HepG2 (cell line): Measurements from ENCODE around the gene LZTR1. TPM values are rescaled to one million over a fixed set of nuclear protein-coding genes. Genes with fewer than 3 reads are reported as not detected.

Experiments used
- ATAC-seq: fragments of 200-7000 bp; cut with Tn5 transposase; 3 replicates; pipeline ENCODE4 v1.9.1; 2020; ENCODE audit warnings: mild to moderate bottlenecking, moderate library complexity
- BruUV-seq: library from RNA; stranded (reverse); fragments of 400-500 nt; replicated peaks from 2 replicates; lab custom pipeline; 2021; lab: Mats Ljungman, UMichigan
- CTCF ChIA-PET: fragments of 300-600 bp; formaldehyde crosslinking; extraction: SDS; loops from one replicate; lab custom pipeline; 2021; ENCODE audit warnings: low total read pairs, inconsistent platforms, low intra/inter-chr PET ratio; lab: Yijun Ruan, JAX
- POLR2A ChIA-PET: fragments of 350-600 bp; sonication (Branson Sonifier 250); formaldehyde crosslinking; loops from one replicate; lab custom pipeline; 2020; ENCODE audit warnings: antibody characterized with exemption, inconsistent platforms; lab: Yijun Ruan, JAX
- DNase-seq: peaks from one replicate; pipeline ENCODE4 v3.0.0-alpha.2; 2015; ENCODE audit warnings: low spot score
- FAIRE-seq: peaks from 3 replicates; lab custom pipeline; 2011; peaks lifted over from hg19 to GRCh38; lab: Jason Lieb, UNC
- H2AFZ ChIP-seq: one replicate; pipeline ENCODE4 v1.6.1; 2011; ENCODE audit warnings: low read length, inconsistent platforms
- H3K27ac ChIP-seq: fragments of 300-600 bp; 3 replicates; pipeline ENCODE4 v1.8.0; 2011; ENCODE audit warnings: mixed run types, mild to moderate bottlenecking, mixed read lengths, low read length, inconsistent platforms; ENCODE audit not compliant: insufficient read depth; ENCODE audit errors: extremely low read length
- H3K27me3 ChIP-seq, 2 experiments: fragments of 200-600 bp in 1 of 2; 2 replicates in 1 of 2; 3 replicates in 1 of 2; pipeline versions ENCODE4 v1.6.0 to v1.8.0; 2011; ENCODE audit warnings: low read length in 2 of 2, mild to moderate bottlenecking in 2 of 2, moderate library complexity in 2 of 2, inconsistent platforms in 1 of 2; ENCODE audit not compliant: insufficient read depth in 2 of 2, control insufficient read depth in 1 of 2
- H3K36me3 ChIP-seq, 2 experiments: fragments of 200-600 bp in 1 of 2; replicated peaks in 1 of 2; 2 replicates in 1 of 2; 3 replicates in 1 of 2; pipeline versions ENCODE4 v1.5.1 to v1.8.0; 2011; ENCODE audit warnings: low read length in 2 of 2, inconsistent platforms in 1 of 2; ENCODE audit not compliant: insufficient read depth in 2 of 2, control insufficient read depth in 1 of 2
- H3K4me1 ChIP-seq: 2 replicates; pipeline ENCODE4 v1.5.1; 2012; ENCODE audit warnings: low read length, inconsistent platforms; ENCODE audit not compliant: insufficient read depth
- H3K4me2 ChIP-seq: 2 replicates; pipeline ENCODE4 v1.6.0; 2011; ENCODE audit warnings: low read depth, low read length, inconsistent platforms
- H3K4me3 ChIP-seq, 3 experiments: fragments of 200-600 bp in 1 of 3; sonication (generic), shearing (Covaris generic) in 1 of 3; replicated peaks in 1 of 3; 2 replicates each; pipeline ENCODE4 v1.5.1; 2011 to 2016; ENCODE audit warnings: low read length in 3 of 3, inconsistent platforms in 2 of 3, low read depth in 2 of 3, mild to moderate bottlenecking in 2 of 3, control low read depth in 1 of 3, mixed read lengths in 1 of 3; ENCODE audit not compliant: insufficient read depth in 1 of 3
- H3K79me2 ChIP-seq: one replicate; pipeline ENCODE4 v1.6.1; 2011; ENCODE audit warnings: low read length, inconsistent platforms; ENCODE audit not compliant: insufficient read depth
- H3K9ac ChIP-seq: 2 replicates; pipeline ENCODE4 v1.6.0; 2011; ENCODE audit warnings: mild to moderate bottlenecking, low read depth, low read length, inconsistent platforms; ENCODE audit not compliant: insufficient read depth
- H3K9me3 ChIP-seq: 2 replicates; pipeline ENCODE4 v1.5.1; 2012; ENCODE audit warnings: mild to moderate bottlenecking, low read length
- H4K20me1 ChIP-seq: 2 replicates; pipeline ENCODE4 v1.6.0; 2011; ENCODE audit warnings: inconsistent platforms, mild to moderate bottlenecking, low read length, moderate library complexity; ENCODE audit not compliant: insufficient read depth
- ARHGAP35 ChIP-seq: sonication (generic); formaldehyde crosslinking; IDR thresholded peaks from 2 replicates; pipeline ENCODE4 v1.9.0; 2022; ENCODE audit warnings: mild to moderate bottlenecking, inconsistent platforms, moderate library complexity, missing genetic modification reagents, borderline replicate concordance
- BRCA1 ChIP-seq: sonication (generic); formaldehyde crosslinking; IDR thresholded peaks from 2 replicates; pipeline ENCODE4 v1.4.0; 2020; ENCODE audit warnings: missing genetic modification reagents
- KLF11 ChIP-seq: IDR thresholded peaks from 2 replicates; pipeline ENCODE4 v1.6.1; 2016; ENCODE audit warnings: missing compliant biosample characterization
- NR2C2 ChIP-seq: sonication (generic); formaldehyde crosslinking; IDR thresholded peaks from 2 replicates; pipeline ENCODE4 v1.4.0; 2020; ENCODE audit warnings: missing genetic modification reagents, mild to moderate bottlenecking, moderate library complexity, borderline replicate concordance
- SMYD3 ChIP-seq: sonication (generic); formaldehyde crosslinking; IDR thresholded peaks from 2 replicates; pipeline ENCODE4 v1.8.1; 2023; ENCODE audit warnings: mild to moderate bottlenecking, missing genetic modification reagents
- SP2 ChIP-seq: sonication (generic); formaldehyde crosslinking; IDR thresholded peaks from 2 replicates; pipeline ENCODE4 v1.5.1; 2020; ENCODE audit warnings: mild to moderate bottlenecking, missing genetic modification reagents
- SP5 ChIP-seq: IDR thresholded peaks from 2 replicates; pipeline ENCODE4 v1.6.1; 2016; ENCODE audit warnings: low read depth, borderline replicate concordance
- ZFP36L1 ChIP-seq: sonication (generic); formaldehyde crosslinking; IDR thresholded peaks from 2 replicates; pipeline ENCODE4 v1.8.0; 2022; ENCODE audit warnings: mild to moderate bottlenecking, missing genetic modification reagents, moderate library complexity
- ZNF143 ChIP-seq: sonication (generic); formaldehyde crosslinking; IDR thresholded peaks from 2 replicates; pipeline ENCODE4 v1.4.0; 2020; ENCODE audit warnings: missing genetic modification reagents
- ZNF230 ChIP-seq: sonication (generic); formaldehyde crosslinking; IDR thresholded peaks from 2 replicates; pipeline ENCODE4 v1.4.0; 2020; ENCODE audit warnings: mild to moderate bottlenecking, missing genetic modification reagents
- ZNF790 ChIP-seq: sonication (generic); formaldehyde crosslinking; IDR thresholded peaks from 2 replicates; pipeline ENCODE4 v1.8.0; 2022; ENCODE audit warnings: missing genetic modification reagents, mild to moderate bottlenecking, borderline replicate concordance
- WGBS: methylation state at CpG from one replicate; pipeline ENCODE4 v1.1.6; 2017; ENCODE audit warnings: low lambda C conversion rate; 5-methylcytosine and 5-hydroxymethylcytosine counted together
- in situ Hi-C: cut with HindIII; loops from 2 replicates; pipeline ENCODE4 v1.10.0; 2017; ENCODE audit warnings: low pct_unique_long_range_greater_than_20kb; ENCODE audit not compliant: extremely low pct_ligation_motif_present
- intact Hi-C: fragments of 100-400 bp; cut with micrococcal nuclease; formaldehyde crosslinking; loops from one replicate; pipeline ENCODE4 v1.10.0; 2022; ENCODE audit not compliant: unreplicated experiment
- polyA plus RNA-seq, 8 experiments: library from polyadenylated mRNA; depleted of rRNA in 3 of 8; stranded (reverse) in 7 of 8; unstranded in 1 of 8; fragments of >200 nt; fragmentation: Illumina TruSeq in 4 of 8; extraction: Trizol in 4 of 8; gene quantifications; 2 replicates each; pipeline versions ENCODE4 v1.2.1 to v1.2.3, GENCODE V29; 2011 to 2016; ENCODE audit warnings: low read depth in 4 of 8, missing spikeins in 1 of 8, mixed read lengths in 1 of 8; ENCODE audit not compliant: insufficient read depth in 1 of 8
- total RNA-seq, 5 experiments: library from RNA; depleted of rRNA; stranded (reverse); fragments of >200 nt; fragmentation: Illumina TruSeq; extraction: Trizol; gene quantifications; 2 replicates each; pipeline ENCODE4 v1.2.3, GENCODE V29; 2016; ENCODE audit warnings: low read depth in 1 of 5
- TF ChIP-seq, protein P1 (sequence below): sonication (generic); formaldehyde crosslinking; conservative IDR thresholded peaks from 2 replicates; pipeline ENCODE4 v1.4.0; 2020; ENCODE audit warnings: missing genetic modification reagents
- TF ChIP-seq, protein P2 (sequence below): sonication (generic); formaldehyde crosslinking; IDR thresholded peaks from 2 replicates; pipeline ENCODE4 v1.4.0; 2020; ENCODE audit warnings: missing genetic modification reagents
- TF ChIP-seq, protein P3 (sequence below): sonication (generic); formaldehyde crosslinking; IDR thresholded peaks from 2 replicates; pipeline ENCODE4 v1.4.0; 2020; ENCODE audit warnings: mild to moderate bottlenecking, missing genetic modification reagents

Gene LZTR1
- total and polyA plus RNA-seq, 2 of the 13 experiments (the other 11 are each of a cell fraction or from before 2014, with no cell fraction given), result 21.8 to 22.4 TPM

DNA sequence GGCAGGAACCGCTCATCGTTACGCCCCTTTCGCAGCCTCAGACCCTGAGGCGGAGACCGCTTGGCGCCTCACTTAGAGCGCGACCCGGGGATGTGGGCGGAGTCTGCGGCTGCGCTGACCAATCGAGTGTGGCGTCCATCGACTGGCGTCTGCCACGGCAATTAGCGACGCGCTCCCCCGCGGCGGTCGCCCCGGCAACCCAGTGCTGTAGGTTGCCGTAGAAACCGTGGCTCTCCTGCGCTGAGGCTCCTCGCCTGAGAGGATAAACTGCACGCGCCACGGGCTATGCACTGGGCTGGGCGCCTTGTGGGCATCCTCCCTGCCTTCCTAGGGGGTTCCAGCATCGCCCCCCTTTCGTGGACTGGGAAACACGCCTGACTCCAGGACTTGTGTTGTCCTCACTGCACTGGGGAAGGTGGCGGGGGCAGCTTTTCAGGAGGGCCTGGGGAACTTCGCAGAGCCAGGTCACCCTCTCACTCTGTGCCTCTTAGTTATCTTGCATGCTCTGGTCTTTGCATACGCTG, 32.2 kb downstream of the LZTR1 start (continued):
- TF ChIP-seq, protein P1, sequence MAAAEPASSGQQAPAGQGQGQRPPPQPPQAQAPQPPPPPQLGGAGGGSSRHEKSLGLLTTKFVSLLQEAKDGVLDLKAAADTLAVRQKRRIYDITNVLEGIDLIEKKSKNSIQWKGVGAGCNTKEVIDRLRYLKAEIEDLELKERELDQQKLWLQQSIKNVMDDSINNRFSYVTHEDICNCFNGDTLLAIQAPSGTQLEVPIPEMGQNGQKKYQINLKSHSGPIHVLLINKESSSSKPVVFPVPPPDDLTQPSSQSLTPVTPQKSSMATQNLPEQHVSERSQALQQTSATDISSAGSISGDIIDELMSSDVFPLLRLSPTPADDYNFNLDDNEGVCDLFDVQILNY, result no peak
- 0 out of 2 replicates have a peak, but pooled peaks have one; percentile 3 for TF ChIP-seq ZNF143
- TF ChIP-seq ZNF230, result no peak
- TF ChIP-seq KLF11 (CRISPR knock-in tag), result no peak
- TF ChIP-seq, all 625 proteins: peak for 7

DNA sequence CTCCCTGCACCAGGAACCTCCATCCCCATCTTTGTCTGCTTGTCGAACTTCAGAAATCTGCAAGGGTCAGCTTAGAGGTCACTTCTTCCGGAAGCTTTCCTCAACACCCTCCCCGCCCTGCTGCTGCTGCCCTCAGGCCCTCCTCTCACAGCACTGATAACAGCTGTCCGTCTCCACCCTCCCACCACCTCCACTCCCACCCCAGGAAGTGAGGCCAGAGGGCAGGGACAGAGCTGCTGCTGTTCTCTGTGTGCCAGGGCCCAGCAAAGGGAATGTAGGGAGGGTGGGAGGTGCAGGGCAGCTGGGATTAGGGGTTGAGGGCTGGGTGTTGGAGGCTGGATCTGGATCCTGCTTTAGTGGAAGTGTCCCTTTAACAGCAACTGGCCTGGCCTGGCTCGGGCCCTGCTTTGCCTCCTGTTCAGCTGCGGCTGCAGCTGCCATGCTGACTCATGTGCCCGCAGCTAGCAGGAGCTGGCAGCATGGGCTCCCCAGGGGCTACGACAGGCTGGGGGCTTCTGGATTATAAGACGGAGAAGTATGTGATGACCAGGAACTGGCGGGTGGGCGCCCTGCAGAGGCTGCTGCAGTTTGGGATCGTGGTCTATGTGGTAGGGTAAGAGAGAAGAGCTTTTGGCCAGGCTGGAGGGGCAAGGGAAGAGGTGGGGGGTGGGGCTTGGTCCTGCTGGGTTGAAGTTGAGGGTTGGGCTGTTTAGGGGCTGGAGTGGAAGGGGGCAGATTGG, 32.8 kb downstream of the LZTR1 start, which contains the start of gene P2RX6:
Gene P2RX6 (plus strand): TSS at position 440 of the 740 bp plus-strand sequence. CDS start 10 bp downstream, at position 450.
- Histone ChIP-seq H3K4me3 (peak within 1 kb of the TSS; percentile 40 to 67 (median 45); a peak in 5 of 6 replicates), H3K4me1 (peaks cover 51% of the 10 kb centered on the region), H3K9ac (peak within 1 kb of the TSS; percentile 56), H3K36me3 (no peaks in the 10 kb centered on the region), H3K79me2 (no peaks in the 10 kb centered on the region), H3K27me3 (peaks cover 0 to 9% of the 10 kb centered on the region in 2 experiments; a peak in 1 of 5 replicates), H4K20me1 (no peaks in the 10 kb centered on the region), H2AFZ (no peak within 1 kb of the TSS), H3K4me2 (peak within 1 kb of the TSS; percentile 85), H3K9me3 (no peaks in the 10 kb centered on the region), H3K27ac (no peak within 1 kb of the TSS)
- CTCF ChIA-PET, result no interaction called here
- DNase-seq (peak; percentile 78), ATAC-seq (peak; percentile 91), FAIRE-seq (peak; percentile 90)
- BruUV-seq, result no TSS peak
- in situ Hi-C loops, result no loop called here
- POLR2A ChIA-PET, result interaction anchor here (1.1 to 3.4 kb wide), 6 partner anchors 12 to 64 kb away, joined by 3 to 31 read pairs (median 5); partner anchors contain the start of genes LZTR1 and THAP7
- intact Hi-C loops, result no loop called here
- WGBS, result 15% methylated on average over 10 of the region's 12 CpGs
- TF ChIP-seq BRCA1 (CRISPR knock-in tag), result no peak
- TF ChIP-seq ZNF230, result no peak
- TF ChIP-seq, protein P2, sequence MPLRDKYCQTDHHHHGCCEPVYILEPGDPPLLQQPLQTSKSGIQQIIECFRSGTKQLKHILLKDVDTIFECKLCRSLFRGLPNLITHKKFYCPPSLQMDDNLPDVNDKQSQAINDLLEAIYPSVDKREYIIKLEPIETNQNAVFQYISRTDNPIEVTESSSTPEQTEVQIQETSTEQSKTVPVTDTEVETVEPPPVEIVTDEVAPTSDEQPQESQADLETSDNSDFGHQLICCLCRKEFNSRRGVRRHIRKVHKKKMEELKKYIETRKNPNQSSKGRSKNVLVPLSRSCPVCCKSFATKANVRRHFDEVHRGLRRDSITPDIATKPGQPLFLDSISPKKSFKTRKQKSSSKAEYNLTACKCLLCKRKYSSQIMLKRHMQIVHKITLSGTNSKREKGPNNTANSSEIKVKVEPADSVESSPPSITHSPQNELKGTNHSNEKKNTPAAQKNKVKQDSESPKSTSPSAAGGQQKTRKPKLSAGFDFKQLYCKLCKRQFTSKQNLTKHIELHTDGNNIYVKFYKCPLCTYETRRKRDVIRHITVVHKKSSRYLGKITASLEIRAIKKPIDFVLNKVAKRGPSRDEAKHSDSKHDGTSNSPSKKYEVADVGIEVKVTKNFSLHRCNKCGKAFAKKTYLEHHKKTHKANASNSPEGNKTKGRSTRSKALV (CRISPR knock-in tag), result no peak
- no peak for TF ChIP-seq ARHGAP35 (CRISPR knock-in tag)
- no peak for TF ChIP-seq SMYD3 (CRISPR knock-in tag)
- peak; percentile 50 for TF ChIP-seq NR2C2 (CRISPR knock-in tag)
- TF ChIP-seq, protein P3, sequence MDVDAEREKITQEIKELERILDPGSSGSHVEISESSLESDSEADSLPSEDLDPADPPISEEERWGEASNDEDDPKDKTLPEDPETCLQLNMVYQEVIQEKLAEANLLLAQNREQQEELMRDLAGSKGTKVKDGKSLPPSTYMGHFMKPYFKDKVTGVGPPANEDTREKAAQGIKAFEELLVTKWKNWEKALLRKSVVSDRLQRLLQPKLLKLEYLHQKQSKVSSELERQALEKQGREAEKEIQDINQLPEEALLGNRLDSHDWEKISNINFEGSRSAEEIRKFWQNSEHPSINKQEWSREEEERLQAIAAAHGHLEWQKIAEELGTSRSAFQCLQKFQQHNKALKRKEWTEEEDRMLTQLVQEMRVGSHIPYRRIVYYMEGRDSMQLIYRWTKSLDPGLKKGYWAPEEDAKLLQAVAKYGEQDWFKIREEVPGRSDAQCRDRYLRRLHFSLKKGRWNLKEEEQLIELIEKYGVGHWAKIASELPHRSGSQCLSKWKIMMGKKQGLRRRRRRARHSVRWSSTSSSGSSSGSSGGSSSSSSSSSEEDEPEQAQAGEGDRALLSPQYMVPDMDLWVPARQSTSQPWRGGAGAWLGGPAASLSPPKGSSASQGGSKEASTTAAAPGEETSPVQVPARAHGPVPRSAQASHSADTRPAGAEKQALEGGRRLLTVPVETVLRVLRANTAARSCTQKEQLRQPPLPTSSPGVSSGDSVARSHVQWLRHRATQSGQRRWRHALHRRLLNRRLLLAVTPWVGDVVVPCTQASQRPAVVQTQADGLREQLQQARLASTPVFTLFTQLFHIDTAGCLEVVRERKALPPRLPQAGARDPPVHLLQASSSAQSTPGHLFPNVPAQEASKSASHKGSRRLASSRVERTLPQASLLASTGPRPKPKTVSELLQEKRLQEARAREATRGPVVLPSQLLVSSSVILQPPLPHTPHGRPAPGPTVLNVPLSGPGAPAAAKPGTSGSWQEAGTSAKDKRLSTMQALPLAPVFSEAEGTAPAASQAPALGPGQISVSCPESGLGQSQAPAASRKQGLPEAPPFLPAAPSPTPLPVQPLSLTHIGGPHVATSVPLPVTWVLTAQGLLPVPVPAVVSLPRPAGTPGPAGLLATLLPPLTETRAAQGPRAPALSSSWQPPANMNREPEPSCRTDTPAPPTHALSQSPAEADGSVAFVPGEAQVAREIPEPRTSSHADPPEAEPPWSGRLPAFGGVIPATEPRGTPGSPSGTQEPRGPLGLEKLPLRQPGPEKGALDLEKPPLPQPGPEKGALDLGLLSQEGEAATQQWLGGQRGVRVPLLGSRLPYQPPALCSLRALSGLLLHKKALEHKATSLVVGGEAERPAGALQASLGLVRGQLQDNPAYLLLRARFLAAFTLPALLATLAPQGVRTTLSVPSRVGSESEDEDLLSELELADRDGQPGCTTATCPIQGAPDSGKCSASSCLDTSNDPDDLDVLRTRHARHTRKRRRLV (CRISPR knock-in tag), result no peak
- no peak for TF ChIP-seq ZNF790 (CRISPR knock-in tag)
- TF ChIP-seq SP2 (CRISPR knock-in tag), result no peak
- TF ChIP-seq ZFP36L1 (CRISPR knock-in tag), result no peak
- peak; percentile 87 for TF ChIP-seq SP5 (CRISPR knock-in tag)
